ENCODE measurements around the gene AFAP1L2.
A peak's percentile ranks its signal among the peaks of the same experiment; 100 is the strongest.

The AFAP1L2 gene, protein sequence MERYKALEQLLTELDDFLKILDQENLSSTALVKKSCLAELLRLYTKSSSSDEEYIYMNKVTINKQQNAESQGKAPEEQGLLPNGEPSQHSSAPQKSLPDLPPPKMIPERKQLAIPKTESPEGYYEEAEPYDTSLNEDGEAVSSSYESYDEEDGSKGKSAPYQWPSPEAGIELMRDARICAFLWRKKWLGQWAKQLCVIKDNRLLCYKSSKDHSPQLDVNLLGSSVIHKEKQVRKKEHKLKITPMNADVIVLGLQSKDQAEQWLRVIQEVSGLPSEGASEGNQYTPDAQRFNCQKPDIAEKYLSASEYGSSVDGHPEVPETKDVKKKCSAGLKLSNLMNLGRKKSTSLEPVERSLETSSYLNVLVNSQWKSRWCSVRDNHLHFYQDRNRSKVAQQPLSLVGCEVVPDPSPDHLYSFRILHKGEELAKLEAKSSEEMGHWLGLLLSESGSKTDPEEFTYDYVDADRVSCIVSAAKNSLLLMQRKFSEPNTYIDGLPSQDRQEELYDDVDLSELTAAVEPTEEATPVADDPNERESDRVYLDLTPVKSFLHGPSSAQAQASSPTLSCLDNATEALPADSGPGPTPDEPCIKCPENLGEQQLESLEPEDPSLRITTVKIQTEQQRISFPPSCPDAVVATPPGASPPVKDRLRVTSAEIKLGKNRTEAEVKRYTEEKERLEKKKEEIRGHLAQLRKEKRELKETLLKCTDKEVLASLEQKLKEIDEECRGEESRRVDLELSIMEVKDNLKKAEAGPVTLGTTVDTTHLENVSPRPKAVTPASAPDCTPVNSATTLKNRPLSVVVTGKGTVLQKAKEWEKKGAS

DNA sequence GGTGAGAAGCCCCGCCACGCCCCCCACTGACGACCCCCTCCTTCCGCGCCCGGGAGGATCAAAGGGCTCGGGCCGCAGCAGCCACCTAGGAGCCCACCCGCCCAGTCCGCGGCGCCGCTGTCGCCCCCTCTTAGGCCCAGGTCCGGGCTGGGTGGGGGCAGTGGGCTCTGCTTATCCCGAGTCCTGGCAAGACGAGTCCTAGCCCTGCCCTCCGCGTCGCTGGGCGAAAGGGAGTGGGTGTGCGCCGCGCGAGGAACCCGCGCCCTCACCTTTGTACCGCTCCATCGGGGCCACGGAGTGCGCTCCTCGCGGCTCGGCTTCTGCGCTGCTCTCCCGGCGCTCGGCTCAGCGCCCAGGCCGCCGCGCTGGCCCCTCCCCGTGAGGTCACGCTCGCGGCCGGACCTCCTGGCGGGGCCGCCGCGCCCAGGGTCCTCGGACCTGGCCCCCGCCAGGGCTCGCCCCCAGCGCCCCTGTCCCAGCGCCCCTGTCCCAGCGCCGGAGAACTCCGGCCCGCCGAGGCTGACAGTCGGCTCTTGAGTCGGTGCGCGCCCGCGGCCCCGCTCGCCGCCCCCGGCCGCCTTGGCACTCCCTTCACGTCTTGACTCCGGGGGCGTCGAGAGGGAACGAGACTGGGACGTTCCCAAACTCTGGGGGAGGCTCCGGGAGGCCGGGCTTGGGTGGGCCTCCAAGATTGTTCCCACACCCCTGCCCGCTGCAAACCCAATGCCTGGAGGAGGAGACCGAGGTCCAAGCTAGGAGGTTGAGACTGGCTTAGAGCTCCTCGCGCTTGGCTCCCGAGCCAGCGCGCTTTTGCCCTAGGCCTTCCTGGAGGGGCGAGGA lies at the start of gene AFAP1L2:
Gene AFAP1L2 (minus strand): TSS at position 332 of the 840 bp plus-strand sequence. CDS start 47 bp downstream, at position 285.
- Histone ChIP-seq H3K36me3 (ENCODE audit: control insufficient read depth, insufficient read depth, low read length) (no peaks in the 10 kb centered on the region; the same call in 1 of the 2 replicates), H3K9me3 (ENCODE audit: control insufficient read depth, insufficient read depth, low read length) (no peaks in the 10 kb centered on the region), H3K27me3 (ENCODE audit: control insufficient read depth, insufficient read depth, low read length) (peaks cover 8% of the 10 kb centered on the region; the same call in 1 of the 2 replicates), H3K4me3 (ENCODE audit: low read length) (peak within 1 kb of the TSS; percentile 63; the same call in 1 of the 2 replicates), H3K4me1 (ENCODE audit: control insufficient read depth, insufficient read depth, low read length) (peaks cover 1% of the 10 kb centered on the region; the same call in 1 of the 2 replicates), H3K27ac (ENCODE audit: low read length) (no peak within 1 kb of the TSS)
- no peak for DNase-seq (ENCODE audit: low read depth, low spot score)
- WGBS (ENCODE audit: insufficient coverage, insufficient read length) = no CpG with 5 or more reads among the region's 88 CpGs

DNA sequence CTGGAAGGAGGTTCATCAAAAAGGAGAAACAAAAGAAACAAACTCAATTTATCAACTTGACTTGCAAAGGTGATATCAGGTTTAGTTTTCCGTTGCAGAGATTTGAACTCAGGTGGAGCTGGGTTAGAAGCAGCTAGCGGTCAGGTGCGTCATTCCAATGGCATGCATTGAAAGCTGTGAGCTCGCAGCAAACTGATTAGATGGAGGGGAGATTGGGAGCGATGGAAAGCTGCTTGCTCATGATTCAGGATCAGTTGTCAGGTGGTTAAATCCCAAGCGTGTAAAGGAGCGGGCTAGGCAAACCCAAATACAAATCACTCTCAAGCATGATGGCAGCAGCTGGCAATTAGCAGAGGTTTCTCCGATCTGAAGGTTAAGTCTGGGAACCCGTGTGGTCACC lies 49.3 kb upstream of the AFAP1L2 start:
- Histone ChIP-seq H3K4me3 (ENCODE audit: low read length) (no peak overlapping the region), H3K9me3 (ENCODE audit: control insufficient read depth, insufficient read depth, low read length) (no peaks in the 10 kb centered on the region), H3K36me3 (ENCODE audit: control insufficient read depth, insufficient read depth, low read length) (no peaks in the 10 kb centered on the region), H3K4me1 (ENCODE audit: control insufficient read depth, insufficient read depth, low read length) (0 out of 2 replicates have a peak, but pooled peaks cover 1% of the 10 kb centered on the region), H3K27me3 (ENCODE audit: control insufficient read depth, insufficient read depth, low read length) (no peaks in the 10 kb centered on the region), H3K27ac (ENCODE audit: low read length) (no peak overlapping the region)
- DNase-seq (ENCODE audit: low read depth, low spot score) = no peak
- no CpG with 5 or more reads among the region's 9 CpGs for WGBS (ENCODE audit: insufficient coverage, insufficient read length)

DNA sequence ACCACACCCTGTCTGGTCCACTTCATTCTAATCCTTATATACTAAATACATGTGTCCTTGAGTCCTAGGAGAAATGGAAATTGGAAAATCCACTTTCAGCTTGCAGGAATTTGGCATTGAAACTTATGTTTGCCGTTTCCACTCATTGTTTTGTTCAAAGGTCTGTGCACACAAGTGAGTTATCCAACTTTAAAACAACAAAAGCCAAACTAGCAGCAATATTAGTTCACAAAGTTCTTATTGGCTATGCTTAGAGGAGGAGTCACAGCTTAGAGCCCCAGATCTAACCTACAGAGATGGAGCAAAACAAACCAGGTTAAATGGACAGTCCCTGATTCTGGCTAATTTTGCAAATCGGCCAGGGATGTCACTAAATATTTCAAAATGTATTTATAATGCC lies 44.6 kb upstream of the AFAP1L2 start:
- Histone ChIP-seq H3K27me3 (ENCODE audit: control insufficient read depth, insufficient read depth, low read length) (no peaks in the 10 kb centered on the region), H3K4me3 (ENCODE audit: low read length) (no peak overlapping the region), H3K27ac (ENCODE audit: low read length) (no peak overlapping the region), H3K36me3 (ENCODE audit: control insufficient read depth, insufficient read depth, low read length) (no peaks in the 10 kb centered on the region), H3K9me3 (ENCODE audit: control insufficient read depth, insufficient read depth, low read length) (no peaks in the 10 kb centered on the region), H3K4me1 (ENCODE audit: control insufficient read depth, insufficient read depth, low read length) (0 out of 2 replicates have a peak, but pooled peaks cover 1% of the 10 kb centered on the region)
- DNase-seq (ENCODE audit: low read depth, low spot score) = no peak
- no CpG with 5 or more reads among the region's 2 CpGs for WGBS (ENCODE audit: insufficient coverage, insufficient read length)

DNA sequence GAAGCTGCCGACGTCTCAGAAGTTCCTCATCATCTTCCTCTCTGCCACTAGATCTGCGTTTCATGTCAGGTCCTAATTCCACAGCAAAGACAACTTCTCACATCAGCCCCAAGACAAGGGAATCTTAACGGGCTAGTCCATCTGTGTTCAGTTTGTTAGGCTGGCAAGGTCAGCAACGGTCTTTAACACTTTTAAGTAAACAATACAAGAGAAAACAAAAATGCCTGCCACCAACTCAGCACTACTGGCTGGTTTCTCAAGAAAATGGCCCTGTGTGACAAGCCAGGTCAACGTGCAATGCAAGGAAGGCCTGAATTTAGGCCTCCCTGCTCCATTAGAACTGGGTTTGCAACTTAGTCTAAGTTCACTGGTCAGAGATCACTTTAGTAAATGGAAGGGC lies 41.0 kb upstream of the AFAP1L2 start:
- Histone ChIP-seq H3K27me3 (ENCODE audit: control insufficient read depth, insufficient read depth, low read length) (no peaks in the 10 kb centered on the region), H3K27ac (ENCODE audit: low read length) (no peak overlapping the region), H3K9me3 (ENCODE audit: control insufficient read depth, insufficient read depth, low read length) (no peaks in the 10 kb centered on the region), H3K4me3 (ENCODE audit: low read length) (no peak overlapping the region), H3K4me1 (ENCODE audit: control insufficient read depth, insufficient read depth, low read length) (no peaks in the 10 kb centered on the region), H3K36me3 (ENCODE audit: control insufficient read depth, insufficient read depth, low read length) (no peaks in the 10 kb centered on the region; the same call in 1 of the 2 replicates)
- no CpG with 5 or more reads among the region's 6 CpGs for WGBS (ENCODE audit: insufficient coverage, insufficient read length)
- DNase-seq (ENCODE audit: low read depth, low spot score) = no peak

DNA sequence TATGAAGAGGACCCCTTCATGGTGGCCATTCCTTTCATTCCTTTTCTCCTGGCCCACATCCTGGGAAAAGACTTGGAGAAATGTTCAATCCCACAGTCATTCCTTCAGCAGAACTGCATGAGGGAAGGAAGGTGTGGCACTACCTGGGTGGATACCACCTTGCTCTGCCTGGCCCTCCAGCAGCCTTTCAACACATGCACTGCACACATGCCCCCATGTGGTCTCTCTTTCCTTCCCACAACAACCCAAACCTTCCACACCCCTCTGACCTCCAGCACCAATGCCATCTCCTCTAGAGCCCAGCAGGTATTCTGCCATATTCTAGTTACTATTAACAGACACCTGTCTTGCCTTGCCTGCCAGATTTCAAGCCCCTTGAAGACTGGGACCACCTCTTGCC lies 40.5 kb upstream of the AFAP1L2 start:
- no peaks in the 10 kb centered on the region for H3K4me1 ChIP-seq (ENCODE audit: control insufficient read depth, insufficient read depth, low read length)
- no peak overlapping the region for H3K27ac ChIP-seq (ENCODE audit: low read length)
- no peak overlapping the region for H3K4me3 ChIP-seq (ENCODE audit: low read length)
- no peaks in the 10 kb centered on the region for H3K9me3 ChIP-seq (ENCODE audit: control insufficient read depth, insufficient read depth, low read length)
- no peaks in the 10 kb centered on the region for H3K27me3 ChIP-seq (ENCODE audit: control insufficient read depth, insufficient read depth, low read length)
- no peaks in the 10 kb centered on the region; the same call in 1 of the 2 replicates for H3K36me3 ChIP-seq (ENCODE audit: control insufficient read depth, insufficient read depth, low read length)
- no peak for DNase-seq (ENCODE audit: low read depth, low spot score)

DNA sequence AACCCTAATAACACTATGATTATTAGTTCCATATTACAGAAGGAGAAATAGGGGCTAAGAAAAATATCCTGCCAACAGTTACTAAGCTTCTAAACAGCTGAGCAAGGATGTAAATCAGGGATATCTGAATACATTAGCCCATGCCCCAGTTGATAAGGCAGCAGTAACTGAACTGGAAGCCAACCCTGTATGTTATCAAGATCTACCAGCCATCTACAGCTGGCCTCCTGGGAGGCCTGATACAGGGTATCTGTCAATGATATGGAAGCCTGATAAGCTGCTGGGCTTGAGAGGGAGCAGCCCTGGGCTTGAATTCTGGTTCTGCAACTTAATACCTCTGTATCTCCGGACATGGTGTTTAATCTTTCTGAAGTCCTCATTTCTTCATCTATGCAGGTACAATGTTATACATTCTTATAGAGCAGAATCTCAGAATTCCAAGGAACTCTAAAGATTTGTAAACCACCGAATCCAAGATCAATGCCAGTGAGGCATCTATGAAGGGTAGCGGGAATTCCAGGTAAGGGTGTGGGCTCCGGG lies 37.9 kb upstream of the AFAP1L2 start:
- no peak overlapping the region for H3K4me3 ChIP-seq (ENCODE audit: low read length)
- H3K27ac ChIP-seq (ENCODE audit: low read length) = no peak overlapping the region
- no peaks in the 10 kb centered on the region for H3K4me1 ChIP-seq (ENCODE audit: control insufficient read depth, insufficient read depth, low read length)
- no peak for DNase-seq (ENCODE audit: low read depth, low spot score)
- H3K27me3 ChIP-seq (ENCODE audit: control insufficient read depth, insufficient read depth, low read length) = no peaks in the 10 kb centered on the region
- no peaks in the 10 kb centered on the region; the same call in 1 of the 2 replicates for H3K36me3 ChIP-seq (ENCODE audit: control insufficient read depth, insufficient read depth, low read length)
- H3K9me3 ChIP-seq (ENCODE audit: control insufficient read depth, insufficient read depth, low read length) = no peaks in the 10 kb centered on the region
- no CpG with 5 or more reads among the region's 4 CpGs for WGBS (ENCODE audit: insufficient coverage, insufficient read length)

DNA sequence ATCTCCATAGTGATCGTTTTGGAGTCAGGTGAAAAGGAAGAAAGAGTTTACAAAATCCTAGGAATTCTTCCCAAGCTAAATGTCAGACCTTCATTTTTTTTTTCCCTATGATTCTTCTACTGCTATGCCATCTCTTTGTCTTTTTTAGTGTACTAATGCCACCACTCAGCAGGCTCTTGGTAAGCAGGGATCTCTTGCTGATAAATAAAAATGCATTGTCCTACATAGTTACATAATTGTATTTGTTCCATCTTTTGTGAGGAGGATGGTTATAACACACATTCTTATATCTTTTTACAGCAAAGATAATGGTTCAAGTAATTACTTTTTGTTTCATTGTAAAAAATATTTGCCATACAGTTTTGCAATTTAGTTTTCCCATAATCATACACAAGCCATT lies 36.8 kb upstream of the AFAP1L2 start:
- Histone ChIP-seq H3K27ac (ENCODE audit: low read length) (no peak overlapping the region), H3K4me3 (ENCODE audit: low read length) (no peak overlapping the region), H3K4me1 (ENCODE audit: control insufficient read depth, insufficient read depth, low read length) (no peaks in the 10 kb centered on the region), H3K9me3 (ENCODE audit: control insufficient read depth, insufficient read depth, low read length) (no peaks in the 10 kb centered on the region), H3K27me3 (ENCODE audit: control insufficient read depth, insufficient read depth, low read length) (no peaks in the 10 kb centered on the region), H3K36me3 (ENCODE audit: control insufficient read depth, insufficient read depth, low read length) (no peaks in the 10 kb centered on the region; the same call in 1 of the 2 replicates)
- WGBS (ENCODE audit: insufficient coverage, insufficient read length) = no CpG with 5 or more reads among the region's 1 CpG
- DNase-seq (ENCODE audit: low read depth, low spot score) = no peak

DNA sequence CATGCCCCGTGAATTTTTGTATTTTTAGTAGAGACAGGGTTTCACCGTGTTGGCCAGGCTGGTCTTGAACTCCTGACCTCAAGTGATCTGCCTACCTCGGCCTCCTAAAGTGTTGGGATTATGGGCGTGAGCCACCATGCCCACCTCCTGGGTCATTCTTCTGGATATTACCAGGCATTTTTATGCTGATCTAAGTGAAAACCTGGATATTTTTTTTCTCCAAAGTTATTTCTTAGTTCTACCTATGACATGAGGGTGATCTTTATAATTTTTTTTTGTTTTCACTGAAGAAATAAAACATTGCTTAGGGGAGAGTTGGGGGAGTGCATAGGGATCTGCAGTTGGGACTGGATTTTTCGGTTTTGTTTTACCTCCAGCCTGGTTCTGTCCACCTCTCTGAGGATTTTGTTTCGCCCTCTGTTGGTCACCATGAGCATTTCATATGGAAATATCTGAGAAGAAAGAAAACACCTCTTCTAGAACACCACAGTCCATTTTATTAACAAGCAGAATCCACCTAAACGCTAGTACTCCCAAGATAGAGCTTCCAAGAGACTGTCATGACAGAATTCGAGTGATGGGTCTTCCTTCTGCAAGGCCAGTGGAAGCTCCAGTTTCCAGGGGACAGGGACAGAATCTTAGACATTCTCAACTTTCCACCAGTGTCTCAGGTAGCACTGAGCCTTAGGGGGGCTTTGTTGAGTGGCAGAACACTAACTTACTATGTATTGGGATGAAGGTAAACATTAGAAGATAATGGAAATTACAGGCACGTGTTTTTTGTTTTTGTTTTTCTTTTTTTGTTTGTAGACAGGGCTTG lies 33.4 kb upstream of the AFAP1L2 start:
- no peak overlapping the region for H3K27ac ChIP-seq (ENCODE audit: low read length)
- WGBS (ENCODE audit: insufficient coverage, insufficient read length) = no CpG with 5 or more reads among the region's 9 CpGs

DNA sequence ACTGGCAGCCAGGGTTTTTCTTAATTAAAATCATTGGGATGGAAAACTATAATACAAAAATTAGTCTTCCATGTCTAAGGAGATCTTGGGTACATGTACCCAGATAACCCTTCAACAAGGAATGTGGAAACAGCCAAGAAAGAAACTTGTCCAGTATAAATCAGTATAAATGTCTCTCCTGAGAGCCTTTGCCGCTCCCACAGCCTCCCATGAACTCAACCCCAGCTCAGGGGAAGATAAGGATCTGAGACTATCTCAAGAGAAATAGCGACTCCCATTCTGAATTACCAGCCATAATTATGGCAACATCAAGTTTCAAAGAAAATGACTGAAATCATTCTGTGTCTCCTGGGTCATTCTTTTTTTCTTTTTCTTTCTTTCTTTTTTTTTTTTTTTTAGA lies 32.6 kb upstream of the AFAP1L2 start:
- H3K27me3 ChIP-seq (ENCODE audit: control insufficient read depth, insufficient read depth, low read length) = no peaks in the 10 kb centered on the region
- no peak for DNase-seq (ENCODE audit: low read depth, low spot score)
- no peak overlapping the region for H3K27ac ChIP-seq (ENCODE audit: low read length)
- no peaks in the 10 kb centered on the region for H3K9me3 ChIP-seq (ENCODE audit: control insufficient read depth, insufficient read depth, low read length)
- H3K36me3 ChIP-seq (ENCODE audit: control insufficient read depth, insufficient read depth, low read length) = no peaks in the 10 kb centered on the region; the same call in 1 of the 2 replicates
- H3K4me1 ChIP-seq (ENCODE audit: control insufficient read depth, insufficient read depth, low read length) = no peaks in the 10 kb centered on the region
- no peak overlapping the region for H3K4me3 ChIP-seq (ENCODE audit: low read length)
- no CpG with 5 or more reads among the region's 2 CpGs for WGBS (ENCODE audit: insufficient coverage, insufficient read length)

More for the DNA sequence above, 33.4 kb upstream of the AFAP1L2 start:
- H3K4me3 ChIP-seq (ENCODE audit: low read length) = no peak overlapping the region
- H3K4me1 ChIP-seq (ENCODE audit: control insufficient read depth, insufficient read depth, low read length) = no peaks in the 10 kb centered on the region
- H3K36me3 ChIP-seq (ENCODE audit: control insufficient read depth, insufficient read depth, low read length) = no peaks in the 10 kb centered on the region; the same call in 1 of the 2 replicates
- no peaks in the 10 kb centered on the region for H3K9me3 ChIP-seq (ENCODE audit: control insufficient read depth, insufficient read depth, low read length)
- H3K27me3 ChIP-seq (ENCODE audit: control insufficient read depth, insufficient read depth, low read length) = no peaks in the 10 kb centered on the region
- no peak for DNase-seq (ENCODE audit: low read depth, low spot score)

All from iPS DF 6.9 (cell line).